Ascending aorta (tissue), 2 donors: ENCODE data around the gene RBM4B. TPM values are rescaled to one million over a fixed set of nuclear protein-coding genes. Genes with fewer than 3 reads are reported as not detected.

Experiments used
- DNase-seq, 2 donors: peaks; one replicate each; pipeline ENCODE4 v3.0.0-alpha.2; 2019; ENCODE audit warnings: low spot score in 2 of 2
- H3K27ac ChIP-seq, 2 donors: fragments of 200-600 bp; sonication (generic); one replicate each; pipeline ENCODE4 v1.5.1; 2016 to 2017; ENCODE audit warnings: mild to moderate bottlenecking in 1 of 2
- H3K27me3 ChIP-seq: fragments of 200-600 bp; sonication (generic); one replicate; pipeline ENCODE4 v1.5.1; 2017
- H3K36me3 ChIP-seq, 2 donors: fragments of 200-600 bp; sonication (generic); one replicate each; pipeline ENCODE4 v1.5.1; 2016
- H3K4me1 ChIP-seq, 2 donors: fragments of 200-600 bp; sonication (generic); one replicate each; pipeline ENCODE4 v1.5.1; 2016 to 2017; ENCODE audit warnings: mild to moderate bottlenecking in 1 of 2
- H3K4me3 ChIP-seq, 2 donors: fragments of 200-600 bp; sonication (generic); one replicate each; pipeline ENCODE4 v1.5.1; 2016 to 2017; ENCODE audit warnings: mild to moderate bottlenecking in 1 of 2
- H3K9me3 ChIP-seq, 2 donors: fragments of 200-600 bp; sonication (generic); one replicate each; pipeline ENCODE4 v1.5.1; 2016
- intact Hi-C: fragments of 100-400 bp; cut with DNase I; formaldehyde crosslinking; loops from one replicate; pipeline ENCODE4 v1.15.1; 2023
- total RNA-seq: library from RNA; depleted of rRNA; stranded (reverse); fragments of >200 nt; gene quantifications from one replicate; pipeline ENCODE4 v1.1.0, GENCODE V29; 2016
- TF ChIP-seq, protein P1 (sequence below), 3 experiments: fragments of 200-600 bp in 2 of 3; fragments of 450-650 bp in 1 of 3; sonication (generic) in 2 of 3; IDR thresholded peaks; one replicate each; pipeline ENCODE4 v1.5.1; 2016 to 2019; ENCODE audit warnings: antibody characterized with exemption in 3 of 3, mild to moderate bottlenecking in 1 of 3, moderate library complexity in 1 of 3

Gene RBM4B
- total RNA-seq, 1 donor from 2014 or later: 87.0 TPM

DNA sequence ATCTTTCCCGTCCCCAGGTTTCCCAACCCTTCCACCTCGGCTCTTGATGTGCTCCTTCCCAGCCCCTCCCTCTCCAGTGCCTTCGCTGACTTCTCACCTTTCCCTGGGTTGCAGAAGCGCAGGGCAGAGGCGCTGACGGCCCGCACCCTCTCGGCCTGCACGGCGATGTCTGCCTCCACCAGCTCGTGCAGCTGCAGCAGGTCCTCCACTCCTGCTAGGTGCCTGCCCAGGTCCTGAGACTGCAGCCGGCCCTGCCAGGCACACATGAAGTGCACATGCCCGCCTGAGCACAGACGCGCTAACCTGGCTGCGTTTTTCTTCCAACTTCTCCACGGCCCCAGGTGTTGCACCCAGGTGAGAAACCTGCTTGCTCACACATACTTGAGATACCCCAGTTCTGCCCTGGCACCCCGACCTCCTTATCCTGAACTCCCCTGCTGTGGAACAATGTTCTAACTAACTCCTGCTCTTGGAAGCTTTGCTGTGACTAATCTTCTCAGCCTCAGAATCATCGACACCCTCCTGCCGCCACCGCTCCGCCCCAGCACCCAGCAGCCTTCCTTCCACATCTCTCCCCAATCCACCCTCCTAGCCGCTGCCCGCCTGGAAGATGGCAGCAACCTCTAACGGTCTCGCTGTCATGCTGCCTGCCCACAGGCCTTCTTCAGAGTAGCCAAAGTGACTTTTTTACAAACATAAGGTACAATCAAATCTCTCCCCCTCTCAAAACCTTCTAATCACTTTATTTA lies 28.1 kb upstream of the RBM4B start:
- no peak for DNase-seq
- no peaks in the 10 kb centered on the region for H3K27me3 ChIP-seq
- intact Hi-C loops: no loop called here
- no peaks in the 10 kb centered on the region for H3K4me1 ChIP-seq
- TF ChIP-seq, protein P1, sequence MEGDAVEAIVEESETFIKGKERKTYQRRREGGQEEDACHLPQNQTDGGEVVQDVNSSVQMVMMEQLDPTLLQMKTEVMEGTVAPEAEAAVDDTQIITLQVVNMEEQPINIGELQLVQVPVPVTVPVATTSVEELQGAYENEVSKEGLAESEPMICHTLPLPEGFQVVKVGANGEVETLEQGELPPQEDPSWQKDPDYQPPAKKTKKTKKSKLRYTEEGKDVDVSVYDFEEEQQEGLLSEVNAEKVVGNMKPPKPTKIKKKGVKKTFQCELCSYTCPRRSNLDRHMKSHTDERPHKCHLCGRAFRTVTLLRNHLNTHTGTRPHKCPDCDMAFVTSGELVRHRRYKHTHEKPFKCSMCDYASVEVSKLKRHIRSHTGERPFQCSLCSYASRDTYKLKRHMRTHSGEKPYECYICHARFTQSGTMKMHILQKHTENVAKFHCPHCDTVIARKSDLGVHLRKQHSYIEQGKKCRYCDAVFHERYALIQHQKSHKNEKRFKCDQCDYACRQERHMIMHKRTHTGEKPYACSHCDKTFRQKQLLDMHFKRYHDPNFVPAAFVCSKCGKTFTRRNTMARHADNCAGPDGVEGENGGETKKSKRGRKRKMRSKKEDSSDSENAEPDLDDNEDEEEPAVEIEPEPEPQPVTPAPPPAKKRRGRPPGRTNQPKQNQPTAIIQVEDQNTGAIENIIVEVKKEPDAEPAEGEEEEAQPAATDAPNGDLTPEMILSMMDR (IDR thresholded peaks at IDR 0.05): no peak
- H3K27ac ChIP-seq: no peak overlapping the region
- no peaks in the 10 kb centered on the region for H3K36me3 ChIP-seq
- H3K9me3 ChIP-seq: no peaks in the 10 kb centered on the region
- H3K4me3 ChIP-seq: no peak overlapping the region

DNA sequence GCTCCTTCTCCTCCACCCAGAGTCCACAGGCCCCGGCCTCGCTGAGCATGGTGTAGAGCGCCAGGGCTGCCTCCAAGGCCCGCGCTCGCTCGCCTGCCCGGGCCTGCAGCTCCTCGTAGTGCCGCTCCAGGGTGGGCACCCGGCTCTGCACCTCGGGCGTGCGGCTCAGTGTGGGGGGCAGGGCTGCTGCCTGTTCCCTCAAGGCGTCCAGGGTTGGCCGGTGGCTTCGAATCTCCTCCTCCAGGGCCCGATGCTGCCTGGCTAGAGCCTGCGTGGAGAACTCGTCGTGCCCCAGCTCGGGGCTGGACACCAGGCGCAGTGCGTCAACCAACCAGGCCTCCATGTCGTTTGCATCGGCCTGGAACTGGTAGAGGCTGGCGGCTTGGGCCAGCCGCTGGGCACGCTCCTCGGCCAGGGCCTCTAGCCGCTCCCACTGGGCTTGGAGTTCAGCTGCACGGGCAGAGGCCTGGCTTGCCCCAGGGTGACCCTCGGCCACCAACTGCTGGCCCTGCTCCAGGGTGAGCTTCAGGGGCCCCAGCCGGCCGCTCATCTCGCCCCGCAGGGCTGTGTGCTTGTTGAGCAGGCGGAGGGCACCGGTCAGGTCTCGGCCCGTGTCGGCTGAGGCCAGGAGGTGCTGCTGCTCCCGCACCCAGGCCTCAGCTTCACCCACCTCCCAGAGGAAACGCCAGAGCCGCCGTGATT lies 27.1 kb upstream of the RBM4B start:
- peaks cover 0 to 1% of the 10 kb centered on the region in 2 donors for H3K9me3 ChIP-seq
- TF ChIP-seq, protein P1 (IDR thresholded peaks at IDR 0.05): no peak
- DNase-seq: no peak
- no peak overlapping the region for H3K27ac ChIP-seq
- intact Hi-C loops: no loop called here
- no peaks in the 10 kb centered on the region for H3K27me3 ChIP-seq
- no peaks in the 10 kb centered on the region for H3K36me3 ChIP-seq
- H3K4me3 ChIP-seq: no peak overlapping the region
- H3K4me1 ChIP-seq: no peaks in the 10 kb centered on the region

DNA sequence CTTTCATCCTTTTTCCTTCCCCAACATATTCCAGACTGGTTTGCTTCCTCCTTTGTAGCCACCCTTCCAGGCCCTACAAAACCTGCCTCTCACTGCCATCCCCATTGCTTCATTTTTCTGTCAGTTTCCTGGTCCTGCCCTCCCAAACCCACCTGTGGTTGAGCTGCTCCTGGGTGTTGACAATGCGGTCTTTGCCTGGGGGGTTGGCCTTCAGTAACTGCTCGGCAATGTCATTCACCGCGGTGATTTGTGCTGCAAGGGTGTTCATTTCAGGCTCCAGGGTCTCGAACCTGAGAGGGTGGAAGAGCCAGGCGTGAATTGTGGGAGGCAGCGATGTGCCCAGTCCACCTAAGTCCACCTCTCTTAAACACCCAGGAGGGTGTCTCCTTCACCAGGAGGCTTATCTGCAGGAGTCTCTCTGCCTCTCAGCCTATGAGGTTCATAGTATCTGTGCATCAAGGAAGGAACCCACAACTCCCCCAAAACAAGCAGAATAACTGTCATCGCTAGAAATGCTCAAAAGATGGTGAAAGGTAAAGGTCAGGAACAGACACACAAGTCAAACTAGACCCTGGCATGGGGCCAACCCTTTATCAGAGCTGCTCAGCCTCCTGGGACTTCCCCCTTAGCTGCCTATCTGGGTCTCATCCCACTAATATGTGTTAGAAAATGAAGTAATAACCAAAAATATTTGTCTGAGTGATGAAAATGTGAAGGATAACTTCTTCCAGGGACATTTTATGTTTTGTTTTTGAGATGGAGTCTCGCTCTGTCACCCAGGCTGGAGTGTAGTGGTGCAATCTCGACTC lies 23.9 kb upstream of the RBM4B start:
- no peaks in the 10 kb centered on the region for H3K27me3 ChIP-seq
- H3K4me3 ChIP-seq: no peak overlapping the region
- no peaks in the 10 kb centered on the region for H3K4me1 ChIP-seq
- no peak for DNase-seq
- no peaks in the 10 kb centered on the region for H3K36me3 ChIP-seq
- intact Hi-C loops: no loop called here
- no peak overlapping the region for H3K27ac ChIP-seq
- TF ChIP-seq, protein P1 (IDR thresholded peaks at IDR 0.05): no peak
- H3K9me3 ChIP-seq: peaks cover 0 to 10% of the 10 kb centered on the region in 2 donors

DNA sequence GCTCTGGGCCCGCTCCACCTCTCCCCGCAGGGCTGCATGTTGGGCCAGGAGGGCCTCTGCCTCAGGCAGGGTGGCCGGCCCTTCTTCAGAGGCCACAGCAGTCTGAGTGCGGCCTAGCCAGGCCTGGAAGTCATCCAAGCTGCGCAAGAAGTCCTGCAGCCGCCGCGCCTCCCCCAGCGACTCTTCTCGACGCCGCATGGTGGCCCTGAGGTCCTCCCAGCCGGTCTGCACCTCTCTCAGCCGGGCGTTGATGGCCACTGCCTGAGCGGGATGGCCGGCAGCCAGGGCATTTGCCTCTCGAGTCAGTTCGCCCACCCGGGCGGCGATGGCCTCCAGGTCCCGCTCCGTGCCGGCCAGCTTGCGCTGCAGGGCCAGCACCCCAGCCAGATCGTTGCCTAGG lies 23.1 kb upstream of the RBM4B start:
- Histone ChIP-seq H3K4me1 (no peaks in the 10 kb centered on the region), H3K27ac (no peak overlapping the region), H3K27me3 (no peaks in the 10 kb centered on the region), H3K36me3 (no peaks in the 10 kb centered on the region), H3K9me3 (peaks cover 0 to 10% of the 10 kb centered on the region in 2 donors), H3K4me3 (no peak overlapping the region)
- intact Hi-C loops: no loop called here
- TF ChIP-seq, protein P1 (IDR thresholded peaks at IDR 0.05): no peak
- no peak for DNase-seq

DNA sequence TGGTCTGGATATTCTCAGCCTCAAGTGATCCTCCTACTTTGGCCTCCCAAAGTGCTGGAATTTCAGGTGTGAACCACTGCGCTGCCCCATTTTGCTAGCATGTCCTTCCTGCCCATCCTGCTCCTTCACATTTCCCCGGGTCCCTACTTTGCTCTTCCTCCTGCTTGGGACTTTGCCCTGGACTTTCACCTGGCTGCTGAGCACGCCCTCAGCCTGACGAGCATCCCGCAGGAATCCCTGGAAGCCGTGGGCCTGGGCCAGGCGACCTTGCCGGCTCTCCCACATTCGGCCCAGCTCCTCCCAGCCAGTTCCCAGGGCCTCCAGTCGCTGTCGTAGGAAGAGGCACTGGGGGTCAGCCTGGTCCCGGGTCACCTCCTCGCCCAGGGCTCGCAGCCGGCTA lies 22.6 kb upstream of the RBM4B start:
- Histone ChIP-seq H3K4me1 (no peaks in the 10 kb centered on the region), H3K27ac (no peak overlapping the region), H3K9me3 (peaks cover 0 to 10% of the 10 kb centered on the region in 2 donors), H3K4me3 (no peak overlapping the region), H3K27me3 (no peaks in the 10 kb centered on the region), H3K36me3 (no peaks in the 10 kb centered on the region)
- no peak for DNase-seq
- intact Hi-C loops: no loop called here
- TF ChIP-seq, protein P1 (IDR thresholded peaks at IDR 0.05): no peak
